Panc1 (cell line): ENCODE data around the gene OSBPL10. TPM values are rescaled to one million over a fixed set of nuclear protein-coding genes. Genes with fewer than 3 reads are reported as not detected.

ENCODE experiments used
- ATAC-seq: fragments of 200-7000 bp; cut with Tn5 transposase; 2 replicates; pipeline ENCODE4 v1.9.1; 2020; ENCODE audit warnings: mild to moderate bottlenecking, moderate library complexity
- BruUV-seq: library from RNA; stranded (reverse); fragments of 400-500 nt; replicated peaks from 2 replicates; lab custom pipeline; 2021; lab: Mats Ljungman, UMichigan
- CTCF ChIA-PET: fragments of 300-600 bp; sonication (Branson Sonifier 250); formaldehyde crosslinking; loops from one replicate; lab custom pipeline; 2022; ENCODE audit warnings: antibody characterized with exemption; lab: Charles Lee
- POLR2A ChIA-PET: fragments of 300-600 bp; sonication (Branson Sonifier 250); formaldehyde crosslinking; loops from one replicate; lab custom pipeline; 2022; ENCODE audit warnings: antibody characterized with exemption; lab: Charles Lee
- DNase-seq: peaks from one replicate; pipeline ENCODE4 v3.0.0-alpha.2; 2010; ENCODE audit warnings: low read depth, low spot score
- H3K27ac ChIP-seq: 2 replicates; pipeline ENCODE4 v1.5.1; 2011; ENCODE audit warnings: mild to moderate bottlenecking, low read length, inconsistent platforms
- H3K27me3 ChIP-seq: fragments of 200-500 bp; sonication (Bioruptor generic); 2 replicates; pipeline ENCODE4 v1.6.0; 2014; ENCODE audit warnings: low read length, inconsistent platforms; ENCODE audit not compliant: control insufficient read depth, insufficient read depth
- H3K36me3 ChIP-seq: fragments of 200-500 bp; sonication (Bioruptor generic); 2 replicates; pipeline ENCODE4 v1.5.1; 2014; ENCODE audit warnings: inconsistent platforms, mild to moderate bottlenecking, low read length, moderate library complexity; ENCODE audit not compliant: control insufficient read depth, insufficient read depth
- H3K4me1 ChIP-seq: 2 replicates; pipeline ENCODE4 v1.5.1; 2011; ENCODE audit warnings: inconsistent platforms, mild to moderate bottlenecking, low read length, moderate library complexity; ENCODE audit not compliant: control insufficient read depth, insufficient read depth
- H3K4me3 ChIP-seq, 2 experiments: 2 replicates each; pipeline ENCODE4 v1.5.1; 2011 to 2012; ENCODE audit warnings: low read depth in 2 of 2, low read length in 2 of 2, mild to moderate bottlenecking in 2 of 2, inconsistent platforms in 1 of 2, moderate library complexity in 1 of 2
- H3K9me3 ChIP-seq: fragments of 200-500 bp; sonication (Bioruptor generic); 2 replicates; pipeline ENCODE4 v1.5.1; 2014; ENCODE audit warnings: low read depth, mild to moderate bottlenecking, inconsistent platforms, low read length, moderate library complexity; ENCODE audit not compliant: control insufficient read depth, insufficient read depth
- POLR2AphosphoS5 ChIP-seq: IDR thresholded peaks from 2 replicates; pipeline ENCODE4 v1.6.1; 2012; ENCODE audit warnings: mild to moderate bottlenecking, low read depth, low read length, moderate library complexity
- SIN3A ChIP-seq: IDR thresholded peaks from 2 replicates; pipeline ENCODE4 v1.6.1; 2012; ENCODE audit warnings: low read depth, mild to moderate bottlenecking, low read length, moderate library complexity, borderline replicate concordance; ENCODE audit not compliant: insufficient read depth
- TCF7L2 ChIP-seq: IDR thresholded peaks from 2 replicates; pipeline ENCODE4 v1.6.1; 2011; ENCODE audit warnings: mild to moderate bottlenecking, low read depth, low read length, inconsistent platforms
- in situ Hi-C: cut with HindIII; loops from 2 replicates; pipeline ENCODE4 v1.10.0; 2016; ENCODE audit warnings: low sequenced_read_pairs, low pct_unique_long_range_greater_than_20kb
- intact Hi-C: fragments of 100-400 bp; cut with micrococcal nuclease; formaldehyde crosslinking; loops from one replicate; pipeline ENCODE4 v1.10.0; 2022; ENCODE audit not compliant: unreplicated experiment
- total RNA-seq: library from RNA; stranded (reverse); gene quantifications from one replicate; pipeline ENCODE4 v1.2.1, GENCODE V29; 2021; ENCODE audit not compliant: unreplicated experiment
- TF ChIP-seq, protein P1 (sequence below): fragments of 450-650 bp; IDR thresholded peaks from 2 replicates; pipeline ENCODE4 v1.5.1; 2017; ENCODE audit warnings: mild to moderate bottlenecking
- TF ChIP-seq, protein P2 (sequence below), 2 experiments: IDR thresholded peaks; 2 replicates each; pipeline ENCODE4 v1.6.1; 2011 to 2012; ENCODE audit warnings: low read depth in 2 of 2, control low read depth in 1 of 2, low read length in 1 of 2, mild to moderate bottlenecking in 1 of 2, moderate library complexity in 1 of 2; ENCODE audit not compliant: insufficient read depth in 1 of 2

Gene OSBPL10
- total RNA-seq, 1 experiment from 2014 or later = 88.1 TPM

- in situ Hi-C loops = no loop called here
- CTCF ChIA-PET = interaction anchor here (0.6 kb wide), 1 partner anchor 1021 kb away, joined by 6 read pairs; no protein-coding TSS in a partner anchor
- no TSS peak for BruUV-seq
Observed at GRCh38 chr3:31687020-31687802, 293.9 kb downstream of the OSBPL10 start.

DNA sequence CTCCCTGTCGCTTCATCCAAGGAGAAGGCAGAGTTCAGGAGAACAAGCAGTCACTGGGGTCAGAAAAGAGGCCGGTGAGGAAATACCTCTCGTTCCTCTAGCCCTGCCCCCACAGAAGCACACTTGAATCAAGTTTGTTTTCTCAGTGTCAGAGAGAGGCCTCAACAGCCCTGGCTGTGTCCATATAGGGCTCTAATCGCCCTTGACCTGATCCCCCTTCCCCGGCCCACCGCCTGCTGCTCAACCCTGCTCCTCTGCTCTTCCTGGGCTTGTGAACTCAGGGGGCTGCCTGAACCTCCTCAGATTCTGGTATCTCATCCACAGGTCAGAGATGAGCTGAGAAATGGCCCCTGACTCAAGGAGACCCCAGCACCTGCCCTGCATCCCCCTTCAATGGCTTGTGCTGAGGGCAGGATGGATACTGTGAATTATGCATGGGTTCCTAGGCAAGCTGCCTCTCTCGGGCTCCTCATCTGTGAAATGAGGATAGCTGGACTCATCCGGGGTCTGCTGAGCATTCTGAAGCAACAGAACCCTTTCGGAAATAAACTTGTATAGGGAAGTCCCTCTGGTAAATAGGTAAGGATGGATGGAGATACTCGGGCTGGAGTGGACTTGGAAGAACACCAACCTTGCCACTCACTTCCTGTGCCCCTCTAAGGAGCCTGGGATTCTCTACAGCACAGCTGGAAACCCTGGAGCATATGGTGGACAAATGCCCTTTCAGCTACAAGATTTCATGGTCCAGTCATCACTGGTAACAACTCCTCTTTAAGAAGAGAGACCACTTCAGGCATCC lies 300.8 kb downstream of the OSBPL10 start:
- intact Hi-C loops = no loop called here
- Histone ChIP-seq H3K27me3 (no peaks in the 10 kb centered on the region), H3K4me3 (no peak overlapping the region), H3K9me3 (no peaks in the 10 kb centered on the region), H3K27ac (no peak overlapping the region), H3K4me1 (no peaks in the 10 kb centered on the region), H3K36me3 (no peaks in the 10 kb centered on the region)
- ChIA-PET CTCF (no interaction called here), POLR2A (no interaction called here)
- no TSS peak for BruUV-seq
- in situ Hi-C loops = no loop called here
- no peak for DNase-seq
- ATAC-seq = no peak
- TF ChIP-seq, protein P1, sequence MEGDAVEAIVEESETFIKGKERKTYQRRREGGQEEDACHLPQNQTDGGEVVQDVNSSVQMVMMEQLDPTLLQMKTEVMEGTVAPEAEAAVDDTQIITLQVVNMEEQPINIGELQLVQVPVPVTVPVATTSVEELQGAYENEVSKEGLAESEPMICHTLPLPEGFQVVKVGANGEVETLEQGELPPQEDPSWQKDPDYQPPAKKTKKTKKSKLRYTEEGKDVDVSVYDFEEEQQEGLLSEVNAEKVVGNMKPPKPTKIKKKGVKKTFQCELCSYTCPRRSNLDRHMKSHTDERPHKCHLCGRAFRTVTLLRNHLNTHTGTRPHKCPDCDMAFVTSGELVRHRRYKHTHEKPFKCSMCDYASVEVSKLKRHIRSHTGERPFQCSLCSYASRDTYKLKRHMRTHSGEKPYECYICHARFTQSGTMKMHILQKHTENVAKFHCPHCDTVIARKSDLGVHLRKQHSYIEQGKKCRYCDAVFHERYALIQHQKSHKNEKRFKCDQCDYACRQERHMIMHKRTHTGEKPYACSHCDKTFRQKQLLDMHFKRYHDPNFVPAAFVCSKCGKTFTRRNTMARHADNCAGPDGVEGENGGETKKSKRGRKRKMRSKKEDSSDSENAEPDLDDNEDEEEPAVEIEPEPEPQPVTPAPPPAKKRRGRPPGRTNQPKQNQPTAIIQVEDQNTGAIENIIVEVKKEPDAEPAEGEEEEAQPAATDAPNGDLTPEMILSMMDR = no peak
- TF ChIP-seq SIN3A = no peak
- no peak for TF ChIP-seq POLR2AphosphoS5
- no peak for TF ChIP-seq TCF7L2
- TF ChIP-seq, protein P2, sequence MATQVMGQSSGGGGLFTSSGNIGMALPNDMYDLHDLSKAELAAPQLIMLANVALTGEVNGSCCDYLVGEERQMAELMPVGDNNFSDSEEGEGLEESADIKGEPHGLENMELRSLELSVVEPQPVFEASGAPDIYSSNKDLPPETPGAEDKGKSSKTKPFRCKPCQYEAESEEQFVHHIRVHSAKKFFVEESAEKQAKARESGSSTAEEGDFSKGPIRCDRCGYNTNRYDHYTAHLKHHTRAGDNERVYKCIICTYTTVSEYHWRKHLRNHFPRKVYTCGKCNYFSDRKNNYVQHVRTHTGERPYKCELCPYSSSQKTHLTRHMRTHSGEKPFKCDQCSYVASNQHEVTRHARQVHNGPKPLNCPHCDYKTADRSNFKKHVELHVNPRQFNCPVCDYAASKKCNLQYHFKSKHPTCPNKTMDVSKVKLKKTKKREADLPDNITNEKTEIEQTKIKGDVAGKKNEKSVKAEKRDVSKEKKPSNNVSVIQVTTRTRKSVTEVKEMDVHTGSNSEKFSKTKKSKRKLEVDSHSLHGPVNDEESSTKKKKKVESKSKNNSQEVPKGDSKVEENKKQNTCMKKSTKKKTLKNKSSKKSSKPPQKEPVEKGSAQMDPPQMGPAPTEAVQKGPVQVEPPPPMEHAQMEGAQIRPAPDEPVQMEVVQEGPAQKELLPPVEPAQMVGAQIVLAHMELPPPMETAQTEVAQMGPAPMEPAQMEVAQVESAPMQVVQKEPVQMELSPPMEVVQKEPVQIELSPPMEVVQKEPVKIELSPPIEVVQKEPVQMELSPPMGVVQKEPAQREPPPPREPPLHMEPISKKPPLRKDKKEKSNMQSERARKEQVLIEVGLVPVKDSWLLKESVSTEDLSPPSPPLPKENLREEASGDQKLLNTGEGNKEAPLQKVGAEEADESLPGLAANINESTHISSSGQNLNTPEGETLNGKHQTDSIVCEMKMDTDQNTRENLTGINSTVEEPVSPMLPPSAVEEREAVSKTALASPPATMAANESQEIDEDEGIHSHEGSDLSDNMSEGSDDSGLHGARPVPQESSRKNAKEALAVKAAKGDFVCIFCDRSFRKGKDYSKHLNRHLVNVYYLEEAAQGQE (IDR thresholded peaks at IDR 0.05; ENCODE audit: insufficient read depth in 1 of 2, low read depth in 2 of 2, low read length in 1 of 2) = no peak

More at GRCh38 chr3:31687020-31687802, 293.9 kb downstream of the OSBPL10 start:
- Histone ChIP-seq H3K4me1 (no peaks in the 10 kb centered on the region), H3K27ac (no peak overlapping the region), H3K4me3 (no peak overlapping the region), H3K9me3 (no peaks in the 10 kb centered on the region), H3K27me3 (no peaks in the 10 kb centered on the region), H3K36me3 (no peaks in the 10 kb centered on the region)
- ATAC-seq (no peak), DNase-seq (no peak)
- POLR2A ChIA-PET = interaction anchor here (0.6 kb wide), 1 partner anchor 89 kb away, joined by 7 read pairs; no protein-coding TSS in a partner anchor
- TF ChIP-seq, protein P2 (IDR thresholded peaks at IDR 0.05; ENCODE audit: insufficient read depth in 1 of 2, low read depth in 2 of 2, low read length in 1 of 2) = no peak
- TF ChIP-seq, protein P1 = peak; percentile 39
- TF ChIP-seq SIN3A = no peak
- no peak for TF ChIP-seq TCF7L2
- TF ChIP-seq POLR2AphosphoS5 = no peak
- intact Hi-C loops = no loop called here
